Adrenal gland (tissue), 12 donors: ENCODE results near the gene RGS7. TPM values are rescaled to one million over a fixed set of nuclear protein-coding genes. Genes with fewer than 3 reads are reported as not detected.

ENCODE experiments used
- DNase-seq, 7 donors: peaks; one replicate each; pipeline ENCODE4 v3.0.0-alpha.2; 2019 to 2020
- H3K27ac ChIP-seq, 5 donors: fragments of 200-600 bp; sonication (generic) in 4 of 5; 1 replicate in 3 of 5; 2 replicates in 2 of 5; pipeline versions ENCODE4 v1.5.1 to v1.8.0; 2016 to 2020; ENCODE audit warnings: mild to moderate bottlenecking in 1 of 5
- H3K27me3 ChIP-seq: fragments of 200-600 bp; 2 replicates; pipeline ENCODE4 v1.8.0; 2021
- H3K36me3 ChIP-seq, 2 donors: fragments of 200-600 bp; replicated peaks in 1 of 2; 1 replicate in 1 of 2; 2 replicates in 1 of 2; pipeline versions ENCODE4 v1.5.1 to v1.8.0; 2018 to 2022
- H3K4me1 ChIP-seq, 2 donors: fragments of 200-600 bp; replicated peaks in 1 of 2; 1 replicate in 1 of 2; 2 replicates in 1 of 2; pipeline versions ENCODE4 v1.5.1 to v1.8.0; 2018 to 2021
- H3K4me3 ChIP-seq, 4 donors: fragments of 200-600 bp; sonication (generic) in 3 of 4; one replicate each; pipeline ENCODE4 v1.5.1; 2016 to 2018
- H3K9me3 ChIP-seq, 3 donors: fragments of 200-600 bp; sonication (generic) in 1 of 3; replicated peaks in 1 of 3; 1 replicate in 2 of 3; 2 replicates in 1 of 3; pipeline versions ENCODE4 v1.5.1 to v1.8.0; 2016 to 2021
- CTCF ChIP-seq, 6 experiments: fragments of 450-650 bp in 4 of 6; fragments of 200-600 bp in 2 of 6; sonication (generic) in 1 of 6; IDR thresholded peaks; 1 replicate in 5 of 6; 2 replicates in 1 of 6; pipeline versions ENCODE4 v1.5.1 to v1.8.0; 2016 to 2021; ENCODE audit warnings: antibody characterized with exemption in 6 of 6, mild to moderate bottlenecking in 2 of 6, moderate library complexity in 1 of 6
- POLR2A ChIP-seq, 2 donors: fragments of 450-650 bp; IDR thresholded peaks; one replicate each; pipeline ENCODE4 v1.6.1; 2017; ENCODE audit warnings: antibody characterized with exemption in 2 of 2, mild to moderate bottlenecking in 2 of 2, moderate library complexity in 1 of 2
- WGBS, 4 donors: extraction: QIAGEN DNeasy Blood & Tissue Kit in 2 of 4; methylation state at CpG; one replicate each; pipeline versions ENCODE4 v1.1.5 to v1.1.7; 2013 to 2017; 5-methylcytosine and 5-hydroxymethylcytosine counted together
- intact Hi-C, 2 donors: fragments of 100-400 bp; cut with DNase I; formaldehyde crosslinking; loops; one replicate each; pipeline versions ENCODE4 v1.14.1 to v1.15.0; 2022 to 2023
- polyA plus RNA-seq, 3 donors: library from polyadenylated mRNA; stranded (reverse); fragments of 200-250 nt in 2 of 3; fragments of 350-450 nt in 1 of 3; fragmentation: Illumina TruSeq in 1 of 3; extraction: RNeasy Lipid Tissue Mini Kit (QIAGEN cat#74804) in 1 of 3; gene quantifications; one replicate each; pipeline ENCODE4 v1.2.3, GENCODE V29; 2013 to 2014
- total RNA-seq, 9 donors: library from RNA; depleted of rRNA in 4 of 9; stranded (reverse); fragments of >200 nt in 4 of 9; fragments of 120-200 nt in 1 of 9; fragmentation: NEBNext Ultra II Directional in 1 of 9; extraction: Animal tissue kit (Norgen Biotek cat#: 25700) in 1 of 9; gene quantifications; one replicate each; pipeline versions ENCODE4 v1.1.0 to v1.2.4, GENCODE V29; 2013 to 2023
- donor health status: healthy with polysubstance abuse.
- donor health status: Bipolar disorder and iron deficiency.
- donor health status: DM: yes; HTN: yes; CAD: no.
- donor health status: DM: no; HTN: no; CAD: no.
- donor health status: DM: no; HTN: no; CAD: no.
- donor health status: DM: yes; HTN: yes; CAD: no.

Gene RGS7
- total and polyA plus RNA-seq, 12 donors, result 1.1 to 6.1 (median 3.0) TPM

GRCh38 chr1:241109039-241109438 lies 248.0 kb downstream of the RGS7 start:
- Histone ChIP-seq H3K27me3 (no peaks in the 10 kb centered on the region), H3K4me1 (no peaks in the 10 kb centered on the region), H3K36me3 (no peaks in the 10 kb centered on the region), H3K9me3 (no peaks in the 10 kb centered on the region), H3K27ac (no peak overlapping the region), H3K4me3 (no peak overlapping the region)
- intact Hi-C loops, result no loop called here
- 92 to 94% (median 93%) methylated on average over 7 of the region's 7 CpGs for WGBS, 4 donors
- DNase-seq, result no peak
- TF ChIP-seq POLR2A (IDR thresholded peaks at IDR 0.05) (no peak), CTCF (IDR thresholded peaks at IDR 0.05) (no peak)

GRCh38 chr1:241105147-241105546 lies 251.9 kb downstream of the RGS7 start:
- intact Hi-C loops, result no loop called here
- no peak overlapping the region for H3K4me3 ChIP-seq

GRCh38 chr1:241102664-241103063 lies 254.3 kb downstream of the RGS7 start:
- no peaks in the 10 kb centered on the region for H3K9me3 ChIP-seq
- no peaks in the 10 kb centered on the region for H3K27me3 ChIP-seq
- 28 to 38% (median 31%) methylated on average over 1 of the region's 1 CpG for WGBS, 4 donors
- no peak overlapping the region for H3K27ac ChIP-seq
- H3K4me1 ChIP-seq, result no peaks in the 10 kb centered on the region
- intact Hi-C loops, result no loop called here
- no peak for DNase-seq
- no peak overlapping the region for H3K4me3 ChIP-seq
- TF ChIP-seq CTCF (IDR thresholded peaks at IDR 0.05) (no peak), POLR2A (IDR thresholded peaks at IDR 0.05) (no peak)
- H3K36me3 ChIP-seq, result no peaks in the 10 kb centered on the region

More at GRCh38 chr1:241105147-241105546, 251.9 kb downstream of the RGS7 start:
- H3K9me3 ChIP-seq, result no peaks in the 10 kb centered on the region
- 74 to 88% (median 83%) methylated on average over 3 of the region's 3 CpGs for WGBS, 4 donors
- H3K4me1 ChIP-seq, result no peaks in the 10 kb centered on the region
- TF ChIP-seq POLR2A (IDR thresholded peaks at IDR 0.05), result no peak
- no peak for TF ChIP-seq CTCF (IDR thresholded peaks at IDR 0.05)
- DNase-seq, result no peak
- H3K36me3 ChIP-seq, result no peaks in the 10 kb centered on the region
- H3K27ac ChIP-seq, result no peak overlapping the region
- no peaks in the 10 kb centered on the region for H3K27me3 ChIP-seq

GRCh38 chr1:241101622-241102021 lies 255.4 kb downstream of the RGS7 start:
- H3K4me3 ChIP-seq, result no peak overlapping the region
- TF ChIP-seq POLR2A (IDR thresholded peaks at IDR 0.05) (no peak), CTCF (IDR thresholded peaks at IDR 0.05) (no peak)
- H3K36me3 ChIP-seq, result no peaks in the 10 kb centered on the region
- no peaks in the 10 kb centered on the region for H3K4me1 ChIP-seq
- no peak overlapping the region for H3K27ac ChIP-seq
- 62 to 83% (median 78%) methylated on average over 3 of the region's 3 CpGs for WGBS, 4 donors
- intact Hi-C loops, result no loop called here
- no peaks in the 10 kb centered on the region for H3K27me3 ChIP-seq
- no peak for DNase-seq
- no peaks in the 10 kb centered on the region for H3K9me3 ChIP-seq
